ENCODE data around the gene ADD1. TPM values are rescaled to one million over a fixed set of nuclear protein-coding genes. Genes with fewer than 3 reads are reported as not detected.
"Not testable (repeated sequence)": the region's sequence is repeated elsewhere in the genome, so short reads cannot be mapped to it uniquely, and the experiment has no call there.

The ADD1 gene
- total RNA-seq, 1 experiment from 2014 or later: 232 TPM

DNA sequence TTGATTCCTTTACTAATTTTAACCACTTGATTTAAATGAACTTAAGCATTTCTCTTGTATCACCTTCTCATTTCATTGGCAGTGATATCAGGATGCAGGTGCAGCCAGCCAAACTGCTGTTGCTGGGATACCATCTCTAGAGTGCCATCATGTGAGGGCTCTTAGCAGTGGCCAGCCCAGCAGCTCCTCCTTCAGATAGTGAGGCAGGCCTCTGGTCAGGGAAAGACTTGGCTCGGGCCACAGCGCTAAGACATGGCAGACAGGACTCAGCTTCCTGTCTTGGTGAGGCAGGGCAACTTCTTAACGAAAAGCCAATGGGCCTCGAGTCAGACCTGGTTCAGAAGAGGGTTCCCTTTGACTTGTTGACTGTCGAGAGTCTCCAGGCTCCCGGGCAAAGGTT lies 69.5 kb downstream of the ADD1 start:
- CTCF ChIA-PET: no interaction called here

DNA sequence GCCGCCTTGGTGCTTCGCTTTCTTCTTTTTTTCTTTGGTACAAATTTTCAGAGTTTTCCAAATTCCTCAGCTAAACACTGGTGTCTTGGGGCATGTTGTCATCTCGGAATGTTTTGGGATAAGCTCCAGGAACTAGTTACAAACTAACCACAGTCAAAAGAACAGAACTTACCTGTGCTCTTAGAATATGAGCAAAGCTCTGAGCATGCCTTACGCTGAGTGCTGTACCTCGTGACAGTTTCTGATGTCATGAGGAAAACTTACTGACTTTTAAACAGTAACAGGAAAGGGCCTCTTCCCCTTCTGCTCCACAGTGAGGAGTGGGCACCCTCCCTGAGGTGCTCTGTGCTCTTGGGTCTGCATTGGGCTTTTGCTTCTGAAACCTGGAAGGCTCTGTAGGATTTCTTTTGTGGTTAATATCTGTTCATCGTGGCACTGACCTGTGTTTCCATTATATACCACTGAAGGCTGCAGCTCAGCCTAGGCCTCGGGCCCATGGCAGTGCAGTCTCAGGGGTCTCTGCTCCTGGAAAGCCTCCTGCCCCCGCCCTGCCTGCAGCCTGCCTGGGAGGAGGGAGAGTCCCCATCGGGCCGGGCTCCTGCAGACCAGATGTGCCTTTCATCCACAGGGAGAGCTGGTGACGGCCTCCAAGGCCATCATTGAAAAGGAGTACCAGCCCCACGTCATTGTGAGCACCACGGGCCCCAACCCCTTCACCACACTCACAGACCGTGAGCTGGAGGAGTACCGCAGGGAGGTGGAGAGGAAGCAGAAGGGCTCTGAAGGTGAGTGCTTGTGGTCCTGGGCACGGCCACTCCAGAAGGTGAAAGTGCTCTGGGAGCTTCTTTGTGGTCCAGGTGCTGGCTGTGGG lies 70.8 kb downstream of the ADD1 start:
- intact Hi-C loops (cut with micrococcal nuclease; ENCODE audit: unreplicated experiment): no loop called here
- H3K9me3 ChIP-seq (ENCODE audit: low read depth, low read length, poor library complexity, severe bottlenecking): no peaks in the 10 kb centered on the region
- BruUV-seq (replicated peaks): no TSS peak
- no peaks in the 10 kb centered on the region for H3K4me1 ChIP-seq (ENCODE audit: insufficient read depth, low read length, poor library complexity, severe bottlenecking)
- no peak for DNase-seq (ENCODE audit: low spot score)
- H3K27me3 ChIP-seq (replicated peaks; ENCODE audit: insufficient read depth, low read depth, low read length, poor library complexity): no peaks in the 10 kb centered on the region
- H3K4me3 ChIP-seq (ENCODE audit: low read depth, low read length, poor library complexity, severe bottlenecking): no peak overlapping the region
- CTCF ChIA-PET: no interaction called here
- TF ChIP-seq, protein P1, sequence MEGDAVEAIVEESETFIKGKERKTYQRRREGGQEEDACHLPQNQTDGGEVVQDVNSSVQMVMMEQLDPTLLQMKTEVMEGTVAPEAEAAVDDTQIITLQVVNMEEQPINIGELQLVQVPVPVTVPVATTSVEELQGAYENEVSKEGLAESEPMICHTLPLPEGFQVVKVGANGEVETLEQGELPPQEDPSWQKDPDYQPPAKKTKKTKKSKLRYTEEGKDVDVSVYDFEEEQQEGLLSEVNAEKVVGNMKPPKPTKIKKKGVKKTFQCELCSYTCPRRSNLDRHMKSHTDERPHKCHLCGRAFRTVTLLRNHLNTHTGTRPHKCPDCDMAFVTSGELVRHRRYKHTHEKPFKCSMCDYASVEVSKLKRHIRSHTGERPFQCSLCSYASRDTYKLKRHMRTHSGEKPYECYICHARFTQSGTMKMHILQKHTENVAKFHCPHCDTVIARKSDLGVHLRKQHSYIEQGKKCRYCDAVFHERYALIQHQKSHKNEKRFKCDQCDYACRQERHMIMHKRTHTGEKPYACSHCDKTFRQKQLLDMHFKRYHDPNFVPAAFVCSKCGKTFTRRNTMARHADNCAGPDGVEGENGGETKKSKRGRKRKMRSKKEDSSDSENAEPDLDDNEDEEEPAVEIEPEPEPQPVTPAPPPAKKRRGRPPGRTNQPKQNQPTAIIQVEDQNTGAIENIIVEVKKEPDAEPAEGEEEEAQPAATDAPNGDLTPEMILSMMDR (conservative IDR thresholded peaks at IDR 0.05; ENCODE audit: low read depth, low read length): no peak
- TF ChIP-seq EZH2 (IDR thresholded peaks at IDR 0.05; ENCODE audit: borderline replicate concordance, low read depth, low read length, poor library complexity, severe bottlenecking): no peak
- peaks cover 28% of the 10 kb centered on the region for H3K36me3 ChIP-seq (ENCODE audit: insufficient read depth, low read length, poor library complexity, severe bottlenecking)
- POLR2A ChIA-PET (ENCODE audit: low non-redundant PET): interaction anchor here (0.6 kb wide), 1 partner anchor 47 kb away, joined by 4 read pairs; no protein-coding TSS in a partner anchor
- no peak overlapping the region for H3K27ac ChIP-seq (ENCODE audit: low read depth, low read length, poor library complexity, severe bottlenecking)

More for the DNA sequence above, 69.5 kb downstream of the ADD1 start:
- TF ChIP-seq, protein P1 (conservative IDR thresholded peaks at IDR 0.05; ENCODE audit: low read depth, low read length): no peak
- TF ChIP-seq EZH2 (IDR thresholded peaks at IDR 0.05; ENCODE audit: borderline replicate concordance, low read depth, low read length, poor library complexity, severe bottlenecking): no peak
- no peak for DNase-seq (ENCODE audit: low spot score)
- Histone ChIP-seq H3K36me3 (ENCODE audit: insufficient read depth, low read length, poor library complexity, severe bottlenecking) (peaks cover 39% of the 10 kb centered on the region), H3K4me1 (ENCODE audit: insufficient read depth, low read length, poor library complexity, severe bottlenecking) (no peaks in the 10 kb centered on the region), H3K9me3 (ENCODE audit: low read depth, low read length, poor library complexity, severe bottlenecking) (no peaks in the 10 kb centered on the region), H3K4me3 (ENCODE audit: low read depth, low read length, poor library complexity, severe bottlenecking) (no peak overlapping the region), H3K27ac (ENCODE audit: low read depth, low read length, poor library complexity, severe bottlenecking) (no peak overlapping the region), H3K27me3 (replicated peaks; ENCODE audit: insufficient read depth, low read depth, low read length, poor library complexity) (no peaks in the 10 kb centered on the region)
- BruUV-seq (replicated peaks): no TSS peak
- intact Hi-C loops (cut with micrococcal nuclease; ENCODE audit: unreplicated experiment): no loop called here
- POLR2A ChIA-PET (ENCODE audit: low non-redundant PET): no interaction called here

DNA sequence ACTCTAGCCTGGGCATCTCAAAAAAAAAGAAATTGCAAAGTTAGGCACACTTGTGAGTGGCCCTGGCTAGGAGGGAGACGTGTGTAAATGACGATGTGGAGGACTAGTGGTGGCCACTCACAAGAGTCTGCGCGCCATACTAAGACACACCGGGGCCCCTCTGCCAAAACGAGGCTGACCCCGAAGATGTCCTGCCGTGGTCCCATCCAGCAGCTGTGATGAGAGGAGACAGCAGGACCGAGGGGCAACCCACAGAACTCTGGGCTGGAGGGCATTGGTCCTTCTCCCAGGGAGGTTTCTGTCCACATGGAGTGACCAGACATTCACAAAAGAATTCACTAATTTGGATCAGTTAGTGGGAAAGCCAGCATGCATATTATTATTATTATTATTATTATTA lies 72.1 kb downstream of the ADD1 start:
- TF ChIP-seq, protein P1 (conservative IDR thresholded peaks at IDR 0.05; ENCODE audit: low read depth, low read length): no peak
- TF ChIP-seq EZH2 (IDR thresholded peaks at IDR 0.05; ENCODE audit: borderline replicate concordance, low read depth, low read length, poor library complexity, severe bottlenecking): no peak
- H3K9me3 ChIP-seq (ENCODE audit: low read depth, low read length, poor library complexity, severe bottlenecking): no peaks in the 10 kb centered on the region
- no TSS peak for BruUV-seq (replicated peaks)
- H3K4me3 ChIP-seq (ENCODE audit: low read depth, low read length, poor library complexity, severe bottlenecking): no peak overlapping the region
- CTCF ChIA-PET: no interaction called here
- DNase-seq (ENCODE audit: low spot score): no peak
- no peaks in the 10 kb centered on the region for H3K4me1 ChIP-seq (ENCODE audit: insufficient read depth, low read length, poor library complexity, severe bottlenecking)
- no peaks in the 10 kb centered on the region for H3K27me3 ChIP-seq (replicated peaks; ENCODE audit: insufficient read depth, low read depth, low read length, poor library complexity)
- peaks cover 15% of the 10 kb centered on the region for H3K36me3 ChIP-seq (ENCODE audit: insufficient read depth, low read length, poor library complexity, severe bottlenecking)
- H3K27ac ChIP-seq (ENCODE audit: low read depth, low read length, poor library complexity, severe bottlenecking): no peak overlapping the region
- intact Hi-C loops (cut with micrococcal nuclease; ENCODE audit: unreplicated experiment): no loop called here
- POLR2A ChIA-PET (ENCODE audit: low non-redundant PET): no interaction called here

DNA sequence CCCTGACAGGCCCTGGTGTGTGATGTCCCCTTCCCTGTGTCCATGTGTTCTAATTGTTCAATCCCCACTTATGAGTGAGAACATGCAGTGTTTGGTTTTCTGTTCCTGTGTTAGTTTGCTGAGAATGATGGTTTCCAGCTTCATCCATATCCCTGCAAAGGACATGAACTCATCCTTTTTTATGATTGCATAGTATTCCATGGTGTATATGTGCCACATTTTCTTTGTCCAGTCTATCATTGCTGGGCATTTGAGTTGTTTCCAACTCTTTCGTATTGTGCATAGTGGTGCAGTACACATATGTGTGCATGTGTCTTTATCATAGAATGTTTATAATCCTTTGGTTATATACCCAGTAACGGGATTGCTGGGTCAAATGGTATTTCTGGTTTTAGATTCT lies 73.1 kb downstream of the ADD1 start:
- BruUV-seq (replicated peaks); H3K9me3 ChIP-seq (ENCODE audit: low read depth, low read length, poor library complexity, severe bottlenecking); intact Hi-C loops (cut with micrococcal nuclease; ENCODE audit: unreplicated experiment); DNase-seq (ENCODE audit: low spot score); H3K4me1 ChIP-seq (ENCODE audit: insufficient read depth, low read length, poor library complexity, severe bottlenecking); H3K4me3 ChIP-seq (ENCODE audit: low read depth, low read length, poor library complexity, severe bottlenecking); H3K27me3 ChIP-seq (replicated peaks; ENCODE audit: insufficient read depth, low read depth, low read length, poor library complexity); CTCF ChIA-PET; POLR2A ChIA-PET (ENCODE audit: low non-redundant PET); H3K27ac ChIP-seq (ENCODE audit: low read depth, low read length, poor library complexity, severe bottlenecking): not testable (repeated sequence)
- peaks cover 15% of the 10 kb centered on the region for H3K36me3 ChIP-seq (ENCODE audit: insufficient read depth, low read length, poor library complexity, severe bottlenecking)

DNA sequence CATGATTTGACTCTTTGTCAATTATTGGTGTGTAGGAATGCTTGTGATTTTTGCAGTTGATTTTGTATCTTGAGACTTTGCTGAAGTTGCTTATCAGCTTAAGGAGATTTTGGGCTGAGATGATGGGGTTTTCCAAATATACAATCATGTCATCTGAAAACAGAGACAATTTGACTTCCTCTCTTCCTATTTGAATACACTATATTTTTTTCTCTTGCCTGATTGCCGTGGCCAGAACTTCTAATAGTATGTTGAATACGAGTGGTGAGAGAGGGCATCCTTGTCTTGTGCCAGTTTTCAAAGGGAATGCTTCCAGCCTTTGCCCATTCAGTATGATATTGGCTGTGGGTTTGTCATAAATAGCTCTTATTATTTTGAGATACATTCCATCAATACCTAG lies 74.7 kb downstream of the ADD1 start:
- POLR2A ChIA-PET (ENCODE audit: low non-redundant PET); H3K4me3 ChIP-seq (ENCODE audit: low read depth, low read length, poor library complexity, severe bottlenecking); intact Hi-C loops (cut with micrococcal nuclease; ENCODE audit: unreplicated experiment); H3K27ac ChIP-seq (ENCODE audit: low read depth, low read length, poor library complexity, severe bottlenecking); DNase-seq (ENCODE audit: low spot score); H3K4me1 ChIP-seq (ENCODE audit: insufficient read depth, low read length, poor library complexity, severe bottlenecking); H3K9me3 ChIP-seq (ENCODE audit: low read depth, low read length, poor library complexity, severe bottlenecking); BruUV-seq (replicated peaks); H3K27me3 ChIP-seq (replicated peaks; ENCODE audit: insufficient read depth, low read depth, low read length, poor library complexity); CTCF ChIA-PET: not testable (repeated sequence)
- peaks cover 15% of the 10 kb centered on the region for H3K36me3 ChIP-seq (ENCODE audit: insufficient read depth, low read length, poor library complexity, severe bottlenecking)
